Neural cell (in vitro differentiated cells): ENCODE data around the gene ACBD6. TPM values are rescaled to one million over a fixed set of nuclear protein-coding genes. Genes with fewer than 3 reads are reported as not detected.
A peak's percentile ranks its signal among the peaks of the same experiment; 100 is the strongest.

Experiments
- H2AFZ ChIP-seq: fragments of 200-600, 300-800 bp; sonication (generic), shearing (Covaris generic); 2 replicates; pipeline ENCODE4 v1.6.0; 2014; ENCODE audit warnings: low read depth, mild to moderate bottlenecking, antibody characterized with exemption, low read length, moderate library complexity
- H3F3A ChIP-seq: fragments of 200-600 bp; shearing (Covaris generic); 2 replicates; pipeline ENCODE4 v1.6.1; 2016; ENCODE audit warnings: mild to moderate bottlenecking, moderate library complexity, mixed read lengths, antibody characterized with exemption, low read length; ENCODE audit not compliant: insufficient read depth, poor library complexity, severe bottlenecking
- H3K27ac ChIP-seq: fragments of 200-600, 300-800 bp; sonication (generic), shearing (Covaris generic); 2 replicates; pipeline ENCODE4 v1.5.1; 2014; ENCODE audit warnings: mild to moderate bottlenecking, low read length, moderate library complexity
- H3K27me3 ChIP-seq: fragments of 300-800, 200-600 bp; sonication (generic), shearing (Covaris generic); 2 replicates; pipeline ENCODE4 v1.6.0; 2014; ENCODE audit warnings: mild to moderate bottlenecking, low read depth, low read length, moderate library complexity; ENCODE audit not compliant: insufficient read depth
- H3K36me3 ChIP-seq: fragments of 300-800, 200-600 bp; sonication (generic), shearing (Covaris generic); 2 replicates; pipeline ENCODE4 v1.5.1; 2014; ENCODE audit warnings: mild to moderate bottlenecking, antibody characterized with exemption, low read length, moderate library complexity; ENCODE audit not compliant: insufficient read depth
- H3K4me2 ChIP-seq: fragments of 300-800, 200-600 bp; sonication (generic), shearing (Covaris generic); 2 replicates; pipeline ENCODE4 v1.6.0; 2014; ENCODE audit warnings: mild to moderate bottlenecking, low read length
- H3K4me3 ChIP-seq: fragments of 300-800, 200-600 bp; sonication (generic), shearing (Covaris generic); 2 replicates; pipeline ENCODE4 v1.5.1; 2014; ENCODE audit warnings: mild to moderate bottlenecking, low read length, moderate library complexity
- H3K79me2 ChIP-seq: fragments of 200-600 bp; shearing (Covaris generic); replicated peaks from 2 replicates; pipeline ENCODE4 v1.6.0; 2014; ENCODE audit warnings: mild to moderate bottlenecking, low read length, moderate library complexity; ENCODE audit not compliant: insufficient read depth
- H3K9ac ChIP-seq: fragments of 300-800, 200-600 bp; sonication (generic), shearing (Covaris generic); 2 replicates; pipeline ENCODE4 v1.6.1; 2016; ENCODE audit warnings: mild to moderate bottlenecking, low read length, mixed read lengths
- H3K9me2 ChIP-seq: fragments of 200-600 bp; shearing (Covaris generic); 2 replicates; pipeline ENCODE4 v1.6.1; 2016; ENCODE audit warnings: mild to moderate bottlenecking, low read length, mixed read lengths; ENCODE audit not compliant: insufficient read depth
- H3K9me3 ChIP-seq: fragments of 200-600, 300-800 bp; sonication (generic), shearing (Covaris generic); 2 replicates; pipeline ENCODE4 v1.6.1; 2016; ENCODE audit warnings: mild to moderate bottlenecking, mixed run types, low read length, moderate library complexity, mixed read lengths
- H4K20me1 ChIP-seq: fragments of 200-600 bp; shearing (Covaris generic); 2 replicates; pipeline ENCODE4 v1.6.1; 2016; ENCODE audit warnings: mild to moderate bottlenecking, mixed run types; ENCODE audit not compliant: insufficient read depth
- EP300 ChIP-seq: fragments of 450-650 bp; conservative IDR thresholded peaks from 2 replicates; pipeline ENCODE4 v1.6.1; 2014; ENCODE audit warnings: antibody characterized with exemption, mild to moderate bottlenecking, moderate library complexity; ENCODE audit not compliant: poor library complexity, severe bottlenecking
- EZH2 ChIP-seq: fragments of 200-600, 300-800 bp; shearing (Covaris generic), sonication (generic); IDR thresholded peaks from 2 replicates; pipeline ENCODE4 v1.6.1; 2014; ENCODE audit warnings: antibody characterized with exemption, low read length, borderline replicate concordance, mild to moderate bottlenecking; ENCODE audit not compliant: insufficient read depth, poor library complexity, severe bottlenecking
- MXI1 ChIP-seq: fragments of 450-650 bp; conservative IDR thresholded peaks from 2 replicates; pipeline ENCODE4 v1.6.1; 2014; ENCODE audit warnings: antibody characterized with exemption, mild to moderate bottlenecking; ENCODE audit not compliant: poor library complexity, severe bottlenecking
- POLR2AphosphoS5 ChIP-seq: IDR thresholded peaks from 2 replicates; pipeline ENCODE4 v1.6.1; 2012
- RAD21 ChIP-seq: fragments of 450-650 bp; conservative IDR thresholded peaks from 2 replicates; pipeline ENCODE4 v1.6.1; 2014; ENCODE audit warnings: antibody characterized with exemption, mild to moderate bottlenecking, moderate library complexity
- SMC3 ChIP-seq: fragments of 450-650 bp; conservative IDR thresholded peaks from 2 replicates; pipeline ENCODE4 v1.6.1; 2014; ENCODE audit warnings: antibody characterized with exemption, mild to moderate bottlenecking, moderate library complexity; ENCODE audit not compliant: poor library complexity
- TAF1 ChIP-seq: IDR thresholded peaks from 2 replicates; pipeline ENCODE4 v1.6.1; 2012; ENCODE audit warnings: low read depth
- polyA plus RNA-seq: library from polyadenylated mRNA; depleted of rRNA; stranded (reverse); fragments of >200 nt; gene quantifications from 2 replicates; pipeline ENCODE4 v1.2.3, GENCODE V29; 2014
- TF ChIP-seq, protein P1 (sequence below): fragments of 450-650 bp; IDR thresholded peaks from 2 replicates; pipeline ENCODE4 v1.5.1; 2014; ENCODE audit warnings: antibody characterized with exemption, mild to moderate bottlenecking, moderate library complexity; ENCODE audit not compliant: poor library complexity, severe bottlenecking
- TF ChIP-seq, protein P2 (sequence below): IDR thresholded peaks from 2 replicates; pipeline ENCODE4 v1.6.1; 2012; ENCODE audit warnings: borderline replicate concordance

Gene ACBD6
- polyA plus RNA-seq, 1 donor from 2014 or later: 92.4 TPM

DNA sequence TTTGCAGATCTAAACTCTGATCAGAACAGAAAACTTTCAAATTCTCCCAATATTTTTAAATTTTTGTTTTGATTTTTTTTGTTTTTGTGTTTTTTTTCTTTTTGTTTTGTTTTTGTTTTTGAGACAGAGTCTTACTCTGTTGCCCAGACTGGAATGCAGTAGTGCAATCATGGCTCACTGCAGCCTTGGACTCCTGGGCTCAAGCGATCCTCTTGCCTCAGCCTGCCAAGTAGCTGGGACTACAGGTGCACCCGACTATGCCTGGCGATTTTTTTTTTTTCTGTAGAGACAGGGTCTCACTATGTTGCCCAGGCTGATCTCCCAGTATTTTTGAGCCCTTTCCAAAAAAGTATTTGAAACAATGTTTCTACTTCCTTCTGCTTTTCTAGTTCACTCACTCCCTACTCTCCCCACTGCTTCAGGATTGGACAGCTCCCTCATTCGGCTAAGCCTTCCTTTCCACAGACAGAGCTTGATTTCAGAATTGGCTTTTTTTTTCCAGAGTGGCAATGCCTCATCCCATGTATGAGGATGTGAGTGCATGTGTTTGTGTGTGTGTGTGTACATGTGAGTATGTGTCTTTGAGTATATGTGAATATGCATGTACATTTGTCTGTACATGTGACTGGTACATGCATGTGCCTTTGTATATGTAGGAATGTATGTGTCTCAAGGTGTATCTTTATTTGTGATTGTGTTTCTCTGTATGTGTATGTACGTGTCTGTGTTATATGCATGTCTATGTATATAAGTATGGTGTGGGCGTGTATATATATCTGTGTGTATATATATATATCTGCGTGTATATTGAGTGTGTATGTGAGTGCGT, 260.4 kb downstream of the ACBD6 start:
- H3K4me3 ChIP-seq: no peak overlapping the region
- no peak for TF ChIP-seq SMC3
- TF ChIP-seq POLR2AphosphoS5: no peak
- TF ChIP-seq, protein P1, sequence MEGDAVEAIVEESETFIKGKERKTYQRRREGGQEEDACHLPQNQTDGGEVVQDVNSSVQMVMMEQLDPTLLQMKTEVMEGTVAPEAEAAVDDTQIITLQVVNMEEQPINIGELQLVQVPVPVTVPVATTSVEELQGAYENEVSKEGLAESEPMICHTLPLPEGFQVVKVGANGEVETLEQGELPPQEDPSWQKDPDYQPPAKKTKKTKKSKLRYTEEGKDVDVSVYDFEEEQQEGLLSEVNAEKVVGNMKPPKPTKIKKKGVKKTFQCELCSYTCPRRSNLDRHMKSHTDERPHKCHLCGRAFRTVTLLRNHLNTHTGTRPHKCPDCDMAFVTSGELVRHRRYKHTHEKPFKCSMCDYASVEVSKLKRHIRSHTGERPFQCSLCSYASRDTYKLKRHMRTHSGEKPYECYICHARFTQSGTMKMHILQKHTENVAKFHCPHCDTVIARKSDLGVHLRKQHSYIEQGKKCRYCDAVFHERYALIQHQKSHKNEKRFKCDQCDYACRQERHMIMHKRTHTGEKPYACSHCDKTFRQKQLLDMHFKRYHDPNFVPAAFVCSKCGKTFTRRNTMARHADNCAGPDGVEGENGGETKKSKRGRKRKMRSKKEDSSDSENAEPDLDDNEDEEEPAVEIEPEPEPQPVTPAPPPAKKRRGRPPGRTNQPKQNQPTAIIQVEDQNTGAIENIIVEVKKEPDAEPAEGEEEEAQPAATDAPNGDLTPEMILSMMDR: no peak
- TF ChIP-seq, protein P2, sequence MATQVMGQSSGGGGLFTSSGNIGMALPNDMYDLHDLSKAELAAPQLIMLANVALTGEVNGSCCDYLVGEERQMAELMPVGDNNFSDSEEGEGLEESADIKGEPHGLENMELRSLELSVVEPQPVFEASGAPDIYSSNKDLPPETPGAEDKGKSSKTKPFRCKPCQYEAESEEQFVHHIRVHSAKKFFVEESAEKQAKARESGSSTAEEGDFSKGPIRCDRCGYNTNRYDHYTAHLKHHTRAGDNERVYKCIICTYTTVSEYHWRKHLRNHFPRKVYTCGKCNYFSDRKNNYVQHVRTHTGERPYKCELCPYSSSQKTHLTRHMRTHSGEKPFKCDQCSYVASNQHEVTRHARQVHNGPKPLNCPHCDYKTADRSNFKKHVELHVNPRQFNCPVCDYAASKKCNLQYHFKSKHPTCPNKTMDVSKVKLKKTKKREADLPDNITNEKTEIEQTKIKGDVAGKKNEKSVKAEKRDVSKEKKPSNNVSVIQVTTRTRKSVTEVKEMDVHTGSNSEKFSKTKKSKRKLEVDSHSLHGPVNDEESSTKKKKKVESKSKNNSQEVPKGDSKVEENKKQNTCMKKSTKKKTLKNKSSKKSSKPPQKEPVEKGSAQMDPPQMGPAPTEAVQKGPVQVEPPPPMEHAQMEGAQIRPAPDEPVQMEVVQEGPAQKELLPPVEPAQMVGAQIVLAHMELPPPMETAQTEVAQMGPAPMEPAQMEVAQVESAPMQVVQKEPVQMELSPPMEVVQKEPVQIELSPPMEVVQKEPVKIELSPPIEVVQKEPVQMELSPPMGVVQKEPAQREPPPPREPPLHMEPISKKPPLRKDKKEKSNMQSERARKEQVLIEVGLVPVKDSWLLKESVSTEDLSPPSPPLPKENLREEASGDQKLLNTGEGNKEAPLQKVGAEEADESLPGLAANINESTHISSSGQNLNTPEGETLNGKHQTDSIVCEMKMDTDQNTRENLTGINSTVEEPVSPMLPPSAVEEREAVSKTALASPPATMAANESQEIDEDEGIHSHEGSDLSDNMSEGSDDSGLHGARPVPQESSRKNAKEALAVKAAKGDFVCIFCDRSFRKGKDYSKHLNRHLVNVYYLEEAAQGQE: no peak
- TF ChIP-seq MXI1: no peak
- no peak for TF ChIP-seq EZH2
- no peak for TF ChIP-seq RAD21
- no peak for TF ChIP-seq TAF1
- TF ChIP-seq EP300: no peak
- no peaks in the 10 kb centered on the region for H3K36me3 ChIP-seq
- H3K4me2 ChIP-seq: no peak overlapping the region
- no peaks in the 10 kb centered on the region for H3K79me2 ChIP-seq
- H3K27ac ChIP-seq: no peak overlapping the region
- H3K27me3 ChIP-seq: peaks cover 59% of the 10 kb centered on the region
- H2AFZ ChIP-seq: no peak overlapping the region
- no peak overlapping the region for H3K9ac ChIP-seq
- no peaks in the 10 kb centered on the region for H3F3A ChIP-seq
- H4K20me1 ChIP-seq: no peaks in the 10 kb centered on the region
- no peaks in the 10 kb centered on the region for H3K9me3 ChIP-seq
- no peaks in the 10 kb centered on the region for H3K9me2 ChIP-seq

DNA sequence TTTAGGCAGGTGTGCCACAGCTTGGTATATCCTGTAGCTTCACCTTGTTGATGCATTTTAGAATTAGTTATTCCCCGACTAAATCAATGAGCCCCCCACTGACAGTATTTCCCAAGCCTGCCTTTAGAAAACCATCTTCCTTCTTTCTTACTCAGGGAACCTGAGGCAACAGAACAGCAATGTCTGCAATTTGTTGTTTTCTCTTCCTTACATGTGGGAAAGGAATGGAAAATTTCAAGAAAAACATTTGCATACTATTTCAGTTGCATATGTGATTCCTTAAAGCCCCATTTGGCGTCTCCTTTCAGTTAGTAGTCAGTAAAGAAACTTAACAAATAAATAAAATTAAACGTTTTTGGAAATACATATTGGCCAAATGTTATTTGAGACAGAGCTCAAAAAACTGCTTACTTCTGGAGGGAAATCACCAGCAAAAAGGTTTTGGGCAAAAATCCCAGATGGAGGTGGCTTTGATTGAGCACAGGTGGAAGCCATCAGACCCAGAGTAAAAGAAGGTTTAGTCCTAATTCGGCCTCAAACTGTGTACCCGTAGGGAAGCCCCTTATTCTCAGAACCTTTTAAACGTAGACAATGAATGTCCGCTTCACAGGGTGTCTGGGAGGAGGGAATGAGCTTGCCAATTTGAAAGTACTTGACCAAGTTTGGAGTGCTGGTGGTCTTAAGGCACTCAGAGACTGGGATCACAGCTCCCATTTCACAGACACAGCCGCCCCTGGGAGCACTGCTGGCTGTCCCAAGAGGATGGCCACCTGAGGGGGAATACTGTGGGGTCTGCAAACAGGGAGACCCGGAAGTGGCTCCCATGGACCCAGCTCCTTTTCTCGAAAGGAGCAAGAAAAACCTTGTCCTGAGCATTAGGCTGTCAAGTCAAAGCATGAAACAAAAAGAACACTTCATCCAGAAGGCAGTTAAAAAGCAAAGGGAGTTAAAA, 263.0 kb downstream of the ACBD6 start:
- no peak for TF ChIP-seq EZH2
- peak; percentile 13 for TF ChIP-seq POLR2AphosphoS5
- Histone ChIP-seq H4K20me1 (no peaks in the 10 kb centered on the region), H3K27me3 (peaks cover 84% of the 10 kb centered on the region), H3F3A (no peaks in the 10 kb centered on the region), H3K9me2 (no peaks in the 10 kb centered on the region), H3K4me2 (no peak overlapping the region), H3K79me2 (no peaks in the 10 kb centered on the region), H3K36me3 (no peaks in the 10 kb centered on the region), H3K9me3 (no peaks in the 10 kb centered on the region), H3K4me3 (no peak overlapping the region), H2AFZ (no peak overlapping the region), H3K9ac (no peak overlapping the region), H3K27ac (no peak overlapping the region)
